ENCODE data around the gene FAM120C. TPM values are rescaled to one million over a fixed set of nuclear protein-coding genes. Genes with fewer than 3 reads are reported as not detected.

The FAM120C gene
- total RNA-seq, 1 experiment from 2014 or later = 6.1 TPM

GRCh38 chrX:54116391-54116790 lies 66.7 kb downstream of the FAM120C start:
- no TSS peak for BruUV-seq (replicated peaks)
- Histone ChIP-seq H2AFZ (ENCODE audit: low read depth, low read length, poor library complexity, severe bottlenecking) (no peak overlapping the region), H3K4me2 (ENCODE audit: low read length) (no peak overlapping the region), H3K79me2 (ENCODE audit: insufficient read depth, low read length) (no peaks in the 10 kb centered on the region), H3K9ac (ENCODE audit: low read length) (no peak overlapping the region), H3K27ac (ENCODE audit: low read depth, low read length) (no peak overlapping the region), H3K9me2 (ENCODE audit: insufficient read depth) (no peaks in the 10 kb centered on the region), H3K4me1 (ENCODE audit: control insufficient read depth in 1 of 2, insufficient read depth in 2 of 2, low read length in 2 of 2) (no peaks in the 10 kb centered on the region), H3K27me3 (ENCODE audit: insufficient read depth, low read length) (no peaks in the 10 kb centered on the region), H3K4me3 (replicated peaks in 1 of 2; ENCODE audit: low read depth in 1 of 2, low read length in 2 of 2) (no peak overlapping the region), H3K36me3 (ENCODE audit: control insufficient read depth in 1 of 2, insufficient read depth in 2 of 2, low read length in 2 of 2) (no peaks in the 10 kb centered on the region), H3K9me3 (ENCODE audit: control insufficient read depth in 1 of 2, insufficient read depth in 1 of 2, low read depth in 1 of 2, low read length in 2 of 2) (no peaks in the 10 kb centered on the region), H4K20me1 (ENCODE audit: insufficient read depth) (no peaks in the 10 kb centered on the region)
- ChIA-PET POLR2A (no interaction called here), RAD21 (ENCODE audit: low non-redundant PET in 1 of 2, low total read pairs in 2 of 2, uncharacterized antibody in 2 of 2, unreplicated experiment in 2 of 2) (no interaction called here), CTCF (no interaction called here)
- no peak for ATAC-seq
- no peak for DNase-seq (ENCODE audit: low read depth, low spot score)
- intact Hi-C loops (cut with micrococcal nuclease) = no loop called here
- TF ChIP-seq ZFX (IDR thresholded peaks at IDR 0.05) (no peak), REST (IDR thresholded peaks at IDR 0.05; ENCODE audit: low read depth) (no peak), ZNF274 (IDR thresholded peaks at IDR 0.05; ENCODE audit: low read depth, low read length) (no peak), YY1 (IDR thresholded peaks at IDR 0.05; ENCODE audit: extremely low read depth, insufficient replicate concordance, low read depth, low read length) (no peak), ATF3 (IDR thresholded peaks at IDR 0.05) (no peak), RAD21 (IDR thresholded peaks at IDR 0.05; ENCODE audit: low read depth) (no peak), CBX3 (IDR thresholded peaks at IDR 0.05; ENCODE audit: low read depth) (no peak), ELF1 (IDR thresholded peaks at IDR 0.05; ENCODE audit: borderline replicate concordance, low read depth) (no peak), EZH2 (IDR thresholded peaks at IDR 0.05) (no peak), SIN3A (IDR thresholded peaks at IDR 0.05; ENCODE audit: low read depth) (no peak), CTCF (IDR thresholded peaks at IDR 0.05 in 2 of 3, conservative IDR thresholded peaks at IDR 0.05 in 1 of 3; ENCODE audit: borderline replicate concordance in 1 of 3, insufficient read depth in 1 of 3, low read depth in 2 of 3, low read length in 2 of 3) (no peak)
